SK-N-SH (cell line): ENCODE data around the gene ITGA4. TPM values are rescaled to one million over a fixed set of nuclear protein-coding genes. Genes with fewer than 3 reads are reported as not detected.

Source experiments
- CTCF ChIA-PET: fragments of 300-600, 350-600 bp; formaldehyde crosslinking; extraction: SDS; loops from one replicate; lab custom pipeline; 2021; lab: Yijun Ruan, JAX
- POLR2A ChIA-PET: fragments of 350-600 bp; sonication (Branson Sonifier 250); formaldehyde crosslinking; extraction: SDS; loops from one replicate; lab custom pipeline; 2020; ENCODE audit warnings: antibody characterized with exemption, inconsistent platforms; lab: Yijun Ruan, JAX
- DNase-seq: peaks from one replicate; pipeline ENCODE4 v3.0.0; 2012
- H2AFZ ChIP-seq: fragments of 200-600 bp; sonication (generic); 2 replicates; pipeline ENCODE4 v1.8.1; 2016; ENCODE audit warnings: antibody characterized with exemption, mild to moderate bottlenecking, low read depth
- H3F3A ChIP-seq: fragments of 200-600 bp; sonication (generic); replicated peaks from 2 replicates; pipeline ENCODE3; 2016; ENCODE audit warnings: antibody characterized with exemption, mild to moderate bottlenecking; ENCODE audit not compliant: insufficient read depth
- H3K27ac ChIP-seq, 2 experiments: fragments of 200-500 bp in 1 of 2; fragments of 200-600 bp in 1 of 2; sonication (Bioruptor generic) in 1 of 2; sonication (generic), shearing (Covaris generic) in 1 of 2; 2 replicates each; pipeline versions ENCODE4 v1.5.1 to v1.6.1; 2014 to 2016; ENCODE audit warnings: low read depth in 2 of 2, inconsistent platforms in 1 of 2, low read length in 1 of 2, mild to moderate bottlenecking in 1 of 2, mixed read lengths in 1 of 2
- H3K27me3 ChIP-seq: fragments of 200-600 bp; sonication (generic), shearing (Covaris generic); 2 replicates; pipeline ENCODE4 v1.6.1; 2016; ENCODE audit warnings: mixed run types; ENCODE audit not compliant: insufficient read depth
- H3K36me3 ChIP-seq, 2 experiments: fragments of 200-500 bp in 1 of 2; fragments of 200-600 bp in 1 of 2; sonication (Bioruptor generic) in 1 of 2; sonication (generic) in 1 of 2; replicated peaks in 1 of 2; 2 replicates each; pipeline versions ENCODE3 to v1.5.1; 2014 to 2016; ENCODE audit warnings: low read length in 1 of 2, mild to moderate bottlenecking in 1 of 2; ENCODE audit not compliant: insufficient read depth in 2 of 2, control insufficient read depth in 1 of 2
- H3K4me1 ChIP-seq, 2 experiments: fragments of 200-500 bp in 1 of 2; fragments of 200-600 bp in 1 of 2; sonication (Bioruptor generic) in 1 of 2; sonication (generic), shearing (Covaris generic) in 1 of 2; 2 replicates each; pipeline versions ENCODE4 v1.5.1 to v1.6.1; 2014 to 2016; ENCODE audit warnings: low read depth in 1 of 2, low read length in 1 of 2, mixed run types in 1 of 2; ENCODE audit not compliant: insufficient read depth in 2 of 2, control insufficient read depth in 1 of 2
- H3K4me2 ChIP-seq: fragments of 200-600 bp; sonication (generic), shearing (Covaris generic); 2 replicates; pipeline ENCODE4 v1.6.1; 2017; ENCODE audit warnings: mixed run types
- H3K4me3 ChIP-seq, 2 experiments: fragments of 200-500 bp in 1 of 2; fragments of 200-600 bp in 1 of 2; sonication (Bioruptor generic) in 1 of 2; sonication (generic), shearing (Covaris generic) in 1 of 2; 2 replicates each; pipeline versions ENCODE4 v1.5.1 to v1.8.1; 2014 to 2016; ENCODE audit warnings: low read depth in 2 of 2, inconsistent platforms in 1 of 2, low read length in 1 of 2, mild to moderate bottlenecking in 1 of 2, mixed read lengths in 1 of 2, moderate library complexity in 1 of 2
- H3K79me2 ChIP-seq: fragments of 200-600 bp; sonication (generic); 2 replicates; pipeline ENCODE4 v1.8.1; 2017; ENCODE audit warnings: mild to moderate bottlenecking; ENCODE audit not compliant: insufficient read depth
- H3K9ac ChIP-seq: fragments of 200-600 bp; sonication (generic); 2 replicates; pipeline ENCODE4 v1.6.1; 2017; ENCODE audit warnings: mixed run types
- H3K9me2 ChIP-seq: fragments of 200-600 bp; sonication (generic); 2 replicates; pipeline ENCODE4 v1.6.1; 2017; ENCODE audit warnings: mixed run types
- H3K9me3 ChIP-seq: fragments of 200-600 bp; sonication (generic); 2 replicates; pipeline ENCODE4 v1.6.1; 2017; ENCODE audit warnings: mixed run types, mild to moderate bottlenecking, moderate library complexity
- H4K20me1 ChIP-seq: fragments of 200-600 bp; sonication (generic); 2 replicates; pipeline ENCODE4 v1.6.1; 2017; ENCODE audit warnings: mild to moderate bottlenecking, mixed run types; ENCODE audit not compliant: insufficient read depth
- CTCF ChIP-seq: fragments of 200-600 bp; sonication (generic); IDR thresholded peaks from 2 replicates; pipeline ENCODE4 v1.6.1; 2017; ENCODE audit warnings: antibody characterized with exemption, mild to moderate bottlenecking, moderate library complexity
- GABPA ChIP-seq: IDR thresholded peaks from 2 replicates; pipeline ENCODE4 v1.4.0; 2012; ENCODE audit warnings: low read depth, mild to moderate bottlenecking
- GATA2 ChIP-seq: sonication (generic); formaldehyde crosslinking; IDR thresholded peaks from 2 replicates; pipeline ENCODE4 v1.5.0; 2020; ENCODE audit warnings: mild to moderate bottlenecking, missing genetic modification reagents
- JUND ChIP-seq: IDR thresholded peaks from 2 replicates; pipeline ENCODE4 v1.4.0; 2012
- MEF2A ChIP-seq: IDR thresholded peaks from 2 replicates; pipeline ENCODE4 v1.4.0; 2012; ENCODE audit warnings: low read depth, borderline replicate concordance
- MXI1 ChIP-seq: IDR thresholded peaks from 2 replicates; pipeline ENCODE4 v1.6.1; 2012; ENCODE audit warnings: mild to moderate bottlenecking, low read depth, low read length, improper control_type of control experiment
- NFIC ChIP-seq: IDR thresholded peaks from 2 replicates; pipeline ENCODE4 v1.4.0; 2012; ENCODE audit warnings: borderline replicate concordance
- PBX3 ChIP-seq: IDR thresholded peaks from 2 replicates; pipeline ENCODE4; 2012
- POLR2AphosphoS5 ChIP-seq: IDR thresholded peaks from 2 replicates; pipeline ENCODE4 v1.6.1; 2012; ENCODE audit warnings: low read depth, low read length
- RAD21 ChIP-seq: IDR thresholded peaks from 2 replicates; pipeline ENCODE4 v1.6.1; 2012; ENCODE audit warnings: mild to moderate bottlenecking, low read length
- REST ChIP-seq: IDR thresholded peaks from 2 replicates; pipeline ENCODE4 v1.6.1; 2012; ENCODE audit warnings: mild to moderate bottlenecking, low read depth, low read length, moderate library complexity
- RXRA ChIP-seq: IDR thresholded peaks from 2 replicates; pipeline ENCODE4 v1.4.0; 2012; ENCODE audit warnings: low read depth, mild to moderate bottlenecking, borderline replicate concordance
- SIN3A ChIP-seq: IDR thresholded peaks from 2 replicates; pipeline ENCODE4 v1.6.1; 2012; ENCODE audit warnings: low read depth, mild to moderate bottlenecking, low read length, moderate library complexity, borderline replicate concordance
- TAF1 ChIP-seq: IDR thresholded peaks from 2 replicates; pipeline ENCODE4 v1.6.1; 2012; ENCODE audit warnings: low read depth, mild to moderate bottlenecking, low read length, moderate library complexity, borderline replicate concordance
- TCF12 ChIP-seq: IDR thresholded peaks from 2 replicates; pipeline ENCODE4 v1.4.0; 2012
- USF2 ChIP-seq: fragments of 150-350 bp; IDR thresholded peaks from 2 replicates; pipeline ENCODE4 v1.6.1; 2017; ENCODE audit warnings: antibody characterized with exemption, low read length, low read depth, borderline replicate concordance
- YY1 ChIP-seq: IDR thresholded peaks from 2 replicates; pipeline ENCODE4 v1.4.0; 2012; ENCODE audit warnings: low read depth, mild to moderate bottlenecking
- ZBTB33 ChIP-seq: IDR thresholded peaks from 2 replicates; pipeline ENCODE4 v1.4.0; 2012; ENCODE audit warnings: low read depth, borderline replicate concordance
- WGBS: methylation state at CpG from one replicate; pipeline ENCODE4 v1.1.6; 2017; ENCODE audit warnings: low lambda C conversion rate; 5-methylcytosine and 5-hydroxymethylcytosine counted together
- polyA plus RNA-seq, 3 experiments: library from polyadenylated mRNA; depleted of rRNA; stranded (reverse); fragments of >200 nt; gene quantifications; 2 replicates each; pipeline ENCODE4 v1.2.3, GENCODE V29; 2012
- TF ChIP-seq, protein P1 (sequence below): IDR thresholded peaks from 2 replicates; pipeline ENCODE4 v1.4.0; 2012; ENCODE audit warnings: low read depth, borderline replicate concordance
- TF ChIP-seq, protein P2 (sequence below): IDR thresholded peaks from 2 replicates; pipeline ENCODE4 v1.4.0; 2012; ENCODE audit warnings: low read depth

Gene ITGA4
- polyA plus RNA-seq, 1 of the 3 experiments (the other 2 are of a cell fraction) = 10.5 TPM

- WGBS = 56% methylated on average over 3 of the region's 3 CpGs
- POLR2A ChIA-PET = no interaction called here
These were observed 121.6 kb downstream of the ITGA4 start for GRCh38 chr2:181578829-181579228.

More at GRCh38 chr2:181578829-181579228, 121.6 kb downstream of the ITGA4 start:
- Histone ChIP-seq H3K4me2 (no peak overlapping the region), H3K27ac (no peak overlapping the region), H3K4me1 (peaks cover 0 to 3% of the 10 kb centered on the region in 2 experiments; a peak in 1 of 4 replicates), H3K27me3 (no peaks in the 10 kb centered on the region), H3K9me3 (no peaks in the 10 kb centered on the region), H3K9me2 (no peaks in the 10 kb centered on the region), H4K20me1 (no peaks in the 10 kb centered on the region), H2AFZ (no peak overlapping the region), H3K4me3 (no peak overlapping the region), H3K36me3 (no peaks in the 10 kb centered on the region), H3F3A (no peaks in the 10 kb centered on the region), H3K79me2 (no peaks in the 10 kb centered on the region), H3K9ac (no peak overlapping the region)
- TF ChIP-seq USF2 (no peak), RXRA (no peak), POLR2AphosphoS5 (no peak), GATA2 (CRISPR knock-in tag) (no peak), REST (no peak), SIN3A (no peak), RAD21 (no peak), CTCF (no peak), MEF2A (no peak), TAF1 (no peak), TCF12 (no peak), JUND (no peak), GABPA (no peak), MXI1 (no peak), ZBTB33 (no peak), NFIC (no peak), PBX3 (no peak), YY1 (no peak)
- TF ChIP-seq, protein P1, sequence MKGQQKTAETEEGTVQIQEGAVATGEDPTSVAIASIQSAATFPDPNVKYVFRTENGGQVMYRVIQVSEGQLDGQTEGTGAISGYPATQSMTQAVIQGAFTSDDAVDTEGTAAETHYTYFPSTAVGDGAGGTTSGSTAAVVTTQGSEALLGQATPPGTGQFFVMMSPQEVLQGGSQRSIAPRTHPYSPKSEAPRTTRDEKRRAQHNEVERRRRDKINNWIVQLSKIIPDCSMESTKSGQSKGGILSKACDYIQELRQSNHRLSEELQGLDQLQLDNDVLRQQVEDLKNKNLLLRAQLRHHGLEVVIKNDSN = no peak
- TF ChIP-seq, protein P2, sequence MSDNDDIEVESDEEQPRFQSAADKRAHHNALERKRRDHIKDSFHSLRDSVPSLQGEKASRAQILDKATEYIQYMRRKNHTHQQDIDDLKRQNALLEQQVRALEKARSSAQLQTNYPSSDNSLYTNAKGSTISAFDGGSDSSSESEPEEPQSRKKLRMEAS = no peak
- DNase-seq = no peak
- CTCF ChIA-PET = interaction anchor here (2.5 kb wide), 1 partner anchor 136 kb away, joined by 10 read pairs; no protein-coding TSS in a partner anchor
